ENCODE results near the gene MXRA7.

DNA sequence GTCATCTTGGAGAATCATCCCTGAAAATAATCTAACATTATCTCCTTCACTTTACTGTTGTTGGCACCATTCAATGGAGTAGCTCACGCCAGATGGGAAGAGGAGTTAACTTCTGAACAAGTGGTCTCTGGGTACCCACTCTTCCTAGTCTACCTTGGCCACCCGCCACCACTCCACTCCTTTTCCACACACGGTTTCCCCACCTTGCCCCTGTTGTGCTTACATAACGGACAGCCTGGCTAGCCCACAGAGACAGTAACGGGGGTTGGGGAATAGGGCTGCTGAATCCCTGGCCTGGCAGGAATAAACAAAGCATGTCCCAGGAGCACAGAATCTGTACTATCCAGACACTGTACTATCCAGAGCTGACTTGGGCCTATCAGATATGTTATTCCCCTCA lies 3.6 kb upstream of the MXRA7 start:
- TF ChIP-seq, protein P1, sequence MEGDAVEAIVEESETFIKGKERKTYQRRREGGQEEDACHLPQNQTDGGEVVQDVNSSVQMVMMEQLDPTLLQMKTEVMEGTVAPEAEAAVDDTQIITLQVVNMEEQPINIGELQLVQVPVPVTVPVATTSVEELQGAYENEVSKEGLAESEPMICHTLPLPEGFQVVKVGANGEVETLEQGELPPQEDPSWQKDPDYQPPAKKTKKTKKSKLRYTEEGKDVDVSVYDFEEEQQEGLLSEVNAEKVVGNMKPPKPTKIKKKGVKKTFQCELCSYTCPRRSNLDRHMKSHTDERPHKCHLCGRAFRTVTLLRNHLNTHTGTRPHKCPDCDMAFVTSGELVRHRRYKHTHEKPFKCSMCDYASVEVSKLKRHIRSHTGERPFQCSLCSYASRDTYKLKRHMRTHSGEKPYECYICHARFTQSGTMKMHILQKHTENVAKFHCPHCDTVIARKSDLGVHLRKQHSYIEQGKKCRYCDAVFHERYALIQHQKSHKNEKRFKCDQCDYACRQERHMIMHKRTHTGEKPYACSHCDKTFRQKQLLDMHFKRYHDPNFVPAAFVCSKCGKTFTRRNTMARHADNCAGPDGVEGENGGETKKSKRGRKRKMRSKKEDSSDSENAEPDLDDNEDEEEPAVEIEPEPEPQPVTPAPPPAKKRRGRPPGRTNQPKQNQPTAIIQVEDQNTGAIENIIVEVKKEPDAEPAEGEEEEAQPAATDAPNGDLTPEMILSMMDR (IDR thresholded peaks at IDR 0.05; ENCODE audit: low read depth, low read length), result no peak
- no peak for TF ChIP-seq EZH2phosphoT487 (IDR thresholded peaks at IDR 0.05; ENCODE audit: low read depth)

All from OCI-LY3 (cell line).